Measurements from ENCODE around the gene PHYKPL. TPM values are rescaled to one million over a fixed set of nuclear protein-coding genes. Genes with fewer than 3 reads are reported as not detected.

PHYKPL gene
- total RNA-seq, 1 donor from 2014 or later = 89.3 TPM

GRCh38 chr5:178279026-178279722, 46.6 kb upstream of the PHYKPL start:
- H3K4me3 ChIP-seq = no peak overlapping the region
- intact Hi-C loops (cut with DNase I) = no loop called here

GRCh38 chr5:178278358-178279023, 45.9 kb upstream of the PHYKPL start:
- Histone ChIP-seq H3K9me3 (no peaks in the 10 kb centered on the region), H3K4me3 (no peak overlapping the region), H3K36me3 (no peaks in the 10 kb centered on the region), H3K27ac (no peak overlapping the region), H3K27me3 (no peaks in the 10 kb centered on the region), H3K4me1 (no peaks in the 10 kb centered on the region)
- intact Hi-C loops (cut with DNase I) = no loop called here
- no peak for DNase-seq (ENCODE audit: low spot score in 2 of 2)
- TF ChIP-seq CTCF (IDR thresholded peaks at IDR 0.05) = no peak

More at GRCh38 chr5:178279026-178279722, 46.6 kb upstream of the PHYKPL start:
- Histone ChIP-seq H3K36me3 (no peaks in the 10 kb centered on the region), H3K9me3 (peaks cover 0 to 5% of the 10 kb centered on the region in 2 donors), H3K27ac (no peak overlapping the region), H3K4me1 (no peaks in the 10 kb centered on the region), H3K27me3 (no peaks in the 10 kb centered on the region)
- DNase-seq (ENCODE audit: low spot score in 2 of 2) = no peak
- no peak for TF ChIP-seq CTCF (IDR thresholded peaks at IDR 0.05)

GRCh38 chr5:178277866-178278265, 45.3 kb upstream of the PHYKPL start:
- TF ChIP-seq CTCF (IDR thresholded peaks at IDR 0.05) = no peak
- intact Hi-C loops (cut with DNase I) = no loop called here
- no peak overlapping the region for H3K4me3 ChIP-seq
- no peaks in the 10 kb centered on the region for H3K27me3 ChIP-seq
- no peak overlapping the region for H3K27ac ChIP-seq
- no peak for DNase-seq (ENCODE audit: low spot score in 2 of 2)
- H3K36me3 ChIP-seq = no peaks in the 10 kb centered on the region
- H3K4me1 ChIP-seq = no peaks in the 10 kb centered on the region
- no peaks in the 10 kb centered on the region for H3K9me3 ChIP-seq

GRCh38 chr5:178277346-178277745, 44.7 kb upstream of the PHYKPL start:
- no peaks in the 10 kb centered on the region for H3K36me3 ChIP-seq
- intact Hi-C loops (cut with DNase I) = no loop called here
- H3K4me3 ChIP-seq = no peak overlapping the region
- no peaks in the 10 kb centered on the region for H3K27me3 ChIP-seq
- no peak overlapping the region for H3K27ac ChIP-seq
- no peak for TF ChIP-seq CTCF (IDR thresholded peaks at IDR 0.05)
- H3K4me1 ChIP-seq = no peaks in the 10 kb centered on the region
- no peaks in the 10 kb centered on the region for H3K9me3 ChIP-seq
- no peak for DNase-seq (ENCODE audit: low spot score in 2 of 2)

GRCh38 chr5:178274781-178275537, 42.4 kb upstream of the PHYKPL start:
- Histone ChIP-seq H3K36me3 (no peaks in the 10 kb centered on the region), H3K4me3 (no peak overlapping the region), H3K4me1 (no peaks in the 10 kb centered on the region), H3K27me3 (no peaks in the 10 kb centered on the region), H3K9me3 (no peaks in the 10 kb centered on the region), H3K27ac (no peak overlapping the region)
- TF ChIP-seq CTCF (IDR thresholded peaks at IDR 0.05) = no peak
- intact Hi-C loops (cut with DNase I) = no loop called here
- no peak for DNase-seq (ENCODE audit: low spot score in 2 of 2)
